Measurements from ENCODE around the gene ZCCHC14.

ZCCHC14 gene

GRCh38 chr16:87457709-87458423, 35.0 kb downstream of the ZCCHC14 start:
- peak; percentile 19 to 55 for DNase-seq (ENCODE audit: low read depth in 2 of 2)

- no peak for DNase-seq (ENCODE audit: low read depth in 2 of 2)
Observed at GRCh38 chr16:87457061-87457611, 35.7 kb downstream of the ZCCHC14 start.

- no peak for DNase-seq (ENCODE audit: low read depth in 2 of 2)
Observed at GRCh38 chr16:87454391-87454790, 38.4 kb downstream of the ZCCHC14 start.

- no peak for DNase-seq (ENCODE audit: low read depth in 2 of 2)
Observed at GRCh38 chr16:87453326-87453725, 39.5 kb downstream of the ZCCHC14 start.

GRCh38 chr16:87451563-87452210, 41.1 kb downstream of the ZCCHC14 start:
- DNase-seq (ENCODE audit: low read depth in 2 of 2), result no peak

GRCh38 chr16:87448866-87449265, 44.0 kb downstream of the ZCCHC14 start:
- no peak for DNase-seq (ENCODE audit: low read depth in 2 of 2)

GRCh38 chr16:87447323-87447722, 45.5 kb downstream of the ZCCHC14 start:
- DNase-seq (ENCODE audit: low read depth in 2 of 2), result no peak

- DNase-seq (ENCODE audit: low read depth in 2 of 2), result no peak
Observed at GRCh38 chr16:87446479-87446878, 46.3 kb downstream of the ZCCHC14 start.

GRCh38 chr16:87445486-87445885, 47.3 kb downstream of the ZCCHC14 start:
- DNase-seq (ENCODE audit: low read depth in 2 of 2), result no peak

GRCh38 chr16:87443964-87444363, 48.9 kb downstream of the ZCCHC14 start:
- no peak for DNase-seq (ENCODE audit: low read depth in 2 of 2)

- no peak for DNase-seq (ENCODE audit: low read depth in 2 of 2)
Observed at GRCh38 chr16:87443016-87443415, 49.8 kb downstream of the ZCCHC14 start.

GRCh38 chr16:87442581-87442966, 50.2 kb downstream of the ZCCHC14 start:
- no peak for DNase-seq (ENCODE audit: low read depth in 2 of 2)

GRCh38 chr16:87441886-87442580, 50.8 kb downstream of the ZCCHC14 start:
- no peak for DNase-seq (ENCODE audit: low read depth in 2 of 2)

- DNase-seq (ENCODE audit: low read depth in 2 of 2), result no peak
Observed at GRCh38 chr16:87439926-87440325, 52.9 kb downstream of the ZCCHC14 start.

- DNase-seq (ENCODE audit: low read depth in 2 of 2), result no peak
Observed at GRCh38 chr16:87438611-87438985, 54.2 kb downstream of the ZCCHC14 start.

GRCh38 chr16:87437911-87438610, 54.8 kb downstream of the ZCCHC14 start:
- no peak for DNase-seq (ENCODE audit: low read depth in 2 of 2)

GRCh38 chr16:87437327-87437726, 55.5 kb downstream of the ZCCHC14 start:
- no peak for DNase-seq (ENCODE audit: low read depth in 2 of 2)

- peak; percentile 21 to 45 for DNase-seq (ENCODE audit: low read depth in 2 of 2)
Observed at GRCh38 chr16:87436225-87437172, 56.3 kb downstream of the ZCCHC14 start.

- DNase-seq (ENCODE audit: low read depth in 2 of 2), result no peak
Observed at GRCh38 chr16:87435372-87436224, 57.2 kb downstream of the ZCCHC14 start.

- DNase-seq (ENCODE audit: low read depth in 2 of 2), result no peak
Observed at GRCh38 chr16:87434146-87434667, 58.6 kb downstream of the ZCCHC14 start.

All from stimulated activated CD4-positive, alpha-beta T cell treated with anti-CD3 and anti-CD28 coated beads, Interleukin-4, amount 100 ng/mL, for 48 hours (primary cell).